CD8-positive, alpha-beta memory T cell (primary cell): ENCODE measurements around the gene TXNDC2. TPM values are rescaled to one million over a fixed set of nuclear protein-coding genes. Genes with fewer than 3 reads are reported as not detected.

ENCODE experiments used
- CTCF ChIA-PET: fragments of 350-600 bp; sonication (Branson Sonifier 250); formaldehyde crosslinking; loops from one replicate; lab custom pipeline; 2021; ENCODE audit warnings: antibody characterized with exemption; lab: Charles Lee
- POLR2A ChIA-PET: fragments of 350-600 bp; sonication (Branson Sonifier 250); formaldehyde crosslinking; loops from one replicate; lab custom pipeline; 2021; ENCODE audit warnings: antibody characterized with exemption; lab: Charles Lee
- DNase-seq, 5 donors: peaks; one replicate each; pipeline versions ENCODE4 v3.0.0 to v3.0.0-alpha.2; 2020 to 2022; ENCODE audit warnings: mixed read lengths in 1 of 5
- H3K27ac ChIP-seq: one replicate; pipeline ENCODE4 v1.7.0; 2013; ENCODE audit warnings: low read depth, mild to moderate bottlenecking, low read length, moderate library complexity
- H3K27me3 ChIP-seq: 2 replicates; pipeline ENCODE4 v1.7.0; 2013; ENCODE audit warnings: low read length, mild to moderate bottlenecking; ENCODE audit not compliant: insufficient read depth, poor library complexity, severe bottlenecking
- H3K36me3 ChIP-seq: 2 replicates; pipeline ENCODE4 v1.7.0; 2013; ENCODE audit warnings: mild to moderate bottlenecking, low read length, moderate library complexity; ENCODE audit not compliant: insufficient read depth
- H3K4me1 ChIP-seq: 2 replicates; pipeline ENCODE4 v1.7.0; 2013; ENCODE audit warnings: mild to moderate bottlenecking, low read length, moderate library complexity; ENCODE audit not compliant: insufficient read depth
- H3K4me3 ChIP-seq: 2 replicates; pipeline ENCODE4 v1.7.0; 2013; ENCODE audit warnings: mild to moderate bottlenecking, low read length
- H3K9me3 ChIP-seq: 2 replicates; pipeline ENCODE4 v1.7.0; 2013; ENCODE audit warnings: mild to moderate bottlenecking, low read length
- H3K27ac Mint-ChIP-seq, 8 donors: one replicate each; pipeline ENCODE4 v1.8.0; 2020 to 2021; ENCODE audit warnings: mixed read lengths in 8 of 8, mild to moderate bottlenecking in 6 of 8, inconsistent platforms in 3 of 8, moderate library complexity in 3 of 8
- H3K27me3 Mint-ChIP-seq, 2 donors: one replicate each; pipeline ENCODE4 v1.8.0; 2020 to 2021; ENCODE audit warnings: mixed read lengths in 2 of 2, mild to moderate bottlenecking in 1 of 2, moderate library complexity in 1 of 2
- H3K36me3 Mint-ChIP-seq, 3 donors: one replicate each; pipeline ENCODE4 v1.8.0; 2020 to 2021; ENCODE audit warnings: mixed read lengths in 3 of 3, inconsistent platforms in 1 of 3, mild to moderate bottlenecking in 1 of 3
- H3K4me1 Mint-ChIP-seq, 3 donors: one replicate each; pipeline ENCODE4 v1.8.0; 2020 to 2021; ENCODE audit warnings: mixed read lengths in 3 of 3, inconsistent platforms in 1 of 3, mild to moderate bottlenecking in 1 of 3
- H3K4me3 Mint-ChIP-seq, 7 donors: one replicate each; pipeline ENCODE4 v1.8.0; 2020 to 2021; ENCODE audit warnings: mixed read lengths in 7 of 7, mild to moderate bottlenecking in 6 of 7, moderate library complexity in 4 of 7, inconsistent platforms in 2 of 7
- H3K9me3 Mint-ChIP-seq, 5 donors: one replicate each; pipeline ENCODE4 v1.8.0; 2020 to 2022; ENCODE audit warnings: mixed read lengths in 5 of 5, mild to moderate bottlenecking in 3 of 5, moderate library complexity in 2 of 5, inconsistent platforms in 1 of 5
- polyA plus RNA-seq: library from polyadenylated mRNA; unstranded; fragments of 300-500 nt; fragmentation: Illumina TruSeq; gene quantifications from one replicate; pipeline ENCODE4 v1.2.3, GENCODE V29; 2021
- total RNA-seq, 2 experiments: library from RNA; stranded (reverse); gene quantifications; one replicate each; pipeline ENCODE4 v1.2.3, GENCODE V29; 2021

The TXNDC2 gene
- total and polyA plus RNA-seq, 3 experiments from 2014 or later = not detected

- Mint-ChIP-seq H3K4me1 (peaks cover 26 to 30% (median 30%) of the 10 kb centered on the region in 3 donors), H3K9me3 (no peaks in the 10 kb centered on the region), H3K4me3 (peak within 1 kb of the TSS; percentile 91 to 98 (median 93)), H3K36me3 (peaks cover 0 to 5% (median 0%) of the 10 kb centered on the region in 3 donors), H3K27ac (peak within 1 kb of the TSS; percentile 93 to 97 (median 96)), H3K27me3 (peaks cover 3 to 8% of the 10 kb centered on the region in 2 donors)
- Histone ChIP-seq H3K36me3 (no peaks in the 10 kb centered on the region), H3K4me3 (peak within 1 kb of the TSS; percentile 98), H3K4me1 (peaks cover 38% of the 10 kb centered on the region), H3K9me3 (no peaks in the 10 kb centered on the region), H3K27me3 (no peaks in the 10 kb centered on the region), H3K27ac (peak within 1 kb of the TSS; percentile 91)
- POLR2A ChIA-PET = interaction anchor here (0.7 to 1.6 kb wide), 6 partner anchors 10 to 1305 kb away, joined by 3 to 6 read pairs (median 5); partner anchors contain the start of genes NAPG and RAB12
- CTCF ChIA-PET = interaction anchor here (0.7 to 1.2 kb wide), 2 partner anchors 8 to 10 kb away, joined by 3 read pairs; no protein-coding TSS in a partner anchor
- DNase-seq = peak; percentile 88 to 98 (median 94)
Measured at GRCh38 chr18:9913526-9914333, 28.0 kb downstream of the TXNDC2 start, which contains the start of gene VAPA. VAPA (plus strand) TSS chr18:9914016; CDS start chr18:9914257, 241 bp downstream.

GRCh38 chr18:9914334-9914583 lies 28.5 kb downstream of the TXNDC2 start:
- no peak for DNase-seq
- no peaks in the 10 kb centered on the region for H3K36me3 ChIP-seq
- H3K36me3 Mint-ChIP-seq = peaks cover 0 to 5% (median 0%) of the 10 kb centered on the region in 3 donors
- no peaks in the 10 kb centered on the region for H3K9me3 Mint-ChIP-seq
- ChIA-PET POLR2A (interaction anchor here (1.0 to 1.6 kb wide), 5 partner anchors 9 to 1305 kb away, joined by 3 to 6 read pairs (median 6); partner anchors contain the start of genes NAPG and RAB12), CTCF (interaction anchor here (0.7 kb wide), 1 partner anchor 10 kb away, joined by 3 read pairs; no protein-coding TSS in a partner anchor)
- no peaks in the 10 kb centered on the region for H3K27me3 ChIP-seq
- H3K4me3 ChIP-seq = peak overlapping the region; percentile 98
- peak overlapping the region; percentile 52 to 97 (median 90) for H3K27ac Mint-ChIP-seq
- peaks cover 1 to 4% of the 10 kb centered on the region in 2 donors for H3K27me3 Mint-ChIP-seq
- H3K4me1 Mint-ChIP-seq = peaks cover 26 to 30% (median 30%) of the 10 kb centered on the region in 3 donors
- H3K4me3 Mint-ChIP-seq = peak overlapping the region; percentile 90 to 98 (median 93)
- peaks cover 44% of the 10 kb centered on the region for H3K4me1 ChIP-seq
- H3K27ac ChIP-seq = peak overlapping the region; percentile 91
- no peaks in the 10 kb centered on the region for H3K9me3 ChIP-seq

- Histone ChIP-seq H3K27ac (peak overlapping the region; percentile 88), H3K4me3 (peak overlapping the region; percentile 65), H3K9me3 (no peaks in the 10 kb centered on the region), H3K36me3 (no peaks in the 10 kb centered on the region), H3K4me1 (peaks cover 48% of the 10 kb centered on the region), H3K27me3 (no peaks in the 10 kb centered on the region)
- H3K4me1 Mint-ChIP-seq = peaks cover 26 to 30% (median 30%) of the 10 kb centered on the region in 3 donors
- ChIA-PET POLR2A (interaction anchor here (0.7 to 1.6 kb wide), 5 partner anchors 9 to 1306 kb away, joined by 3 to 6 read pairs (median 5); partner anchors contain the start of genes NAPG and RAB12), CTCF (no interaction called here)
- no peaks in the 10 kb centered on the region for H3K9me3 Mint-ChIP-seq
- peak; percentile 69 to 82 (median 77) for DNase-seq
- peak overlapping the region; percentile 84 to 97 (median 94) for H3K27ac Mint-ChIP-seq
- H3K4me3 Mint-ChIP-seq = peak overlapping the region; percentile 84 to 95 (median 93)
- H3K36me3 Mint-ChIP-seq = peaks cover 0 to 5% (median 0%) of the 10 kb centered on the region in 3 donors
- H3K27me3 Mint-ChIP-seq = peaks cover 0 to 1% of the 10 kb centered on the region in 2 donors
Measured at GRCh38 chr18:9914584-9915290, 29.0 kb downstream of the TXNDC2 start.

- no peak for DNase-seq
- no peaks in the 10 kb centered on the region for H3K36me3 ChIP-seq
- H3K27me3 Mint-ChIP-seq = peaks cover 0 to 1% of the 10 kb centered on the region in 2 donors
- peak overlapping the region; percentile 88 for H3K27ac ChIP-seq
- no peaks in the 10 kb centered on the region for H3K9me3 ChIP-seq
- H3K4me1 ChIP-seq = peaks cover 56% of the 10 kb centered on the region
- peak overlapping the region; percentile 65 for H3K4me3 ChIP-seq
- peak overlapping the region; percentile 84 to 97 (median 94) for H3K27ac Mint-ChIP-seq
- ChIA-PET POLR2A (interaction anchor here (0.7 to 1.4 kb wide), 4 partner anchors 8 to 610 kb away, joined by 3 to 6 read pairs (median 4); partner anchors contain the start of gene NAPG), CTCF (no interaction called here)
- H3K4me3 Mint-ChIP-seq = peak overlapping the region; percentile 84 to 95 (median 93)
- H3K36me3 Mint-ChIP-seq = peaks cover 0 to 5% (median 0%) of the 10 kb centered on the region in 3 donors
- peaks cover 26 to 30% (median 30%) of the 10 kb centered on the region in 3 donors for H3K4me1 Mint-ChIP-seq
- no peaks in the 10 kb centered on the region for H3K27me3 ChIP-seq
- no peaks in the 10 kb centered on the region for H3K9me3 Mint-ChIP-seq
Measured at GRCh38 chr18:9915291-9916076, 29.7 kb downstream of the TXNDC2 start.

- peak overlapping the region; percentile 65 for H3K4me3 ChIP-seq
- peaks cover 63% of the 10 kb centered on the region for H3K4me1 ChIP-seq
- peaks cover 26 to 30% (median 30%) of the 10 kb centered on the region in 3 donors for H3K4me1 Mint-ChIP-seq
- H3K27ac Mint-ChIP-seq = peak overlapping the region in 7 of 8 donors; percentile 45 to 96 (median 94)
- peaks cover 0 to 1% of the 10 kb centered on the region in 2 donors for H3K27me3 Mint-ChIP-seq
- no peaks in the 10 kb centered on the region for H3K27me3 ChIP-seq
- peaks cover 0 to 5% (median 0%) of the 10 kb centered on the region in 3 donors for H3K36me3 Mint-ChIP-seq
- no peaks in the 10 kb centered on the region for H3K9me3 ChIP-seq
- no peak for DNase-seq
- ChIA-PET CTCF (no interaction called here), POLR2A (no interaction called here)
- H3K27ac ChIP-seq = peak overlapping the region; percentile 88
- H3K9me3 Mint-ChIP-seq = no peaks in the 10 kb centered on the region
- no peaks in the 10 kb centered on the region for H3K36me3 ChIP-seq
- H3K4me3 Mint-ChIP-seq = peak overlapping the region; percentile 84 to 95 (median 93)
Measured at GRCh38 chr18:9916077-9916639, 30.4 kb downstream of the TXNDC2 start.

- Mint-ChIP-seq H3K36me3 (peaks cover 0 to 5% (median 0%) of the 10 kb centered on the region in 3 donors), H3K27me3 (peaks cover 0 to 1% of the 10 kb centered on the region in 2 donors), H3K4me1 (peaks cover 27 to 30% (median 30%) of the 10 kb centered on the region in 3 donors), H3K27ac (peak overlapping the region in 1 of 8 donors; percentile 94), H3K9me3 (no peaks in the 10 kb centered on the region), H3K4me3 (peak overlapping the region in 3 of 7 donors; percentile 88 to 95 (median 91))
- Histone ChIP-seq H3K27ac (no peak overlapping the region), H3K4me1 (peaks cover 67% of the 10 kb centered on the region), H3K27me3 (no peaks in the 10 kb centered on the region), H3K4me3 (peak overlapping the region; percentile 65), H3K36me3 (no peaks in the 10 kb centered on the region), H3K9me3 (no peaks in the 10 kb centered on the region)
- DNase-seq = no peak
- ChIA-PET POLR2A (no interaction called here), CTCF (no interaction called here)
Measured at GRCh38 chr18:9916808-9917207, 31.0 kb downstream of the TXNDC2 start.
